Measurements from ENCODE around the gene BLOC1S5.
"Not testable (repeated sequence)": the region's sequence is repeated elsewhere in the genome, so short reads cannot be mapped to it uniquely, and the experiment has no call there.

BLOC1S5 gene

GRCh38 chr6:8041913-8042583 lies 22.1 kb downstream of the BLOC1S5 start:
- no peak for DNase-seq

GRCh38 chr6:8034107-8034506 lies 30.1 kb downstream of the BLOC1S5 start:
- DNase-seq, result not testable (repeated sequence)

GRCh38 chr6:8030920-8031319 lies 33.3 kb downstream of the BLOC1S5 start:
- DNase-seq, result no peak

- peak; percentile 36 for DNase-seq
These were observed 34.8 kb downstream of the BLOC1S5 start for GRCh38 chr6:8029243-8029870.

GRCh38 chr6:8027965-8028651 lies 36.1 kb downstream of the BLOC1S5 start:
- no peak for DNase-seq

- DNase-seq, result no peak
These were observed 37.4 kb downstream of the BLOC1S5 start for GRCh38 chr6:8026800-8027199.

- DNase-seq, result no peak
These were observed 39.0 kb downstream of the BLOC1S5 start for GRCh38 chr6:8025191-8025590.

- DNase-seq, result no peak
These were observed 40.6 kb downstream of the BLOC1S5 start for GRCh38 chr6:8023638-8024037.

- DNase-seq, result no peak
These were observed 44.1 kb downstream of the BLOC1S5 start for GRCh38 chr6:8020083-8020482.

GRCh38 chr6:8017705-8018104 lies 46.5 kb downstream of the BLOC1S5 start:
- DNase-seq, result no peak

- DNase-seq, result no peak
These were observed 46.9 kb downstream of the BLOC1S5 start for GRCh38 chr6:8017276-8017701.

- peak; percentile 81 for DNase-seq
These were observed 49.2 kb downstream of the BLOC1S5 start for GRCh38 chr6:8014947-8015346.

GRCh38 chr6:8013763-8014162 lies 50.4 kb downstream of the BLOC1S5 start:
- no peak for DNase-seq

- peak; percentile 11 for DNase-seq
These were observed 58.0 kb downstream of the BLOC1S5 start for GRCh38 chr6:8006208-8006607.

GRCh38 chr6:8005136-8005535 lies 59.1 kb downstream of the BLOC1S5 start:
- DNase-seq, result no peak

GRCh38 chr6:8000636-8001035 lies 63.6 kb downstream of the BLOC1S5 start:
- no peak for DNase-seq

- no peak for DNase-seq
These were observed 64.0 kb downstream of the BLOC1S5 start for GRCh38 chr6:8000188-8000596.

GRCh38 chr6:7999201-7999600 lies 65.0 kb downstream of the BLOC1S5 start:
- DNase-seq, result no peak

- DNase-seq, result no peak
These were observed 66.0 kb downstream of the BLOC1S5 start for GRCh38 chr6:7998103-7998725.

GRCh38 chr6:7997286-7997685 lies 66.9 kb downstream of the BLOC1S5 start:
- no peak for DNase-seq

GRCh38 chr6:7996538-7997111 lies 67.6 kb downstream of the BLOC1S5 start:
- DNase-seq, result peak; percentile 43

GRCh38 chr6:7993952-7994351 lies 70.2 kb downstream of the BLOC1S5 start:
- peak; percentile 12 for DNase-seq

- no peak for DNase-seq
These were observed 70.8 kb downstream of the BLOC1S5 start for GRCh38 chr6:7993399-7993798.

Measured in NCI-H2171 treated with DMSO at 0.1 percent for 48 hours (cell line).